Bronchial epithelial cell (primary cell): ENCODE measurements around the gene CDH2. TPM values are rescaled to one million over a fixed set of nuclear protein-coding genes. Genes with fewer than 3 reads are reported as not detected.

Source experiments
- DNase-seq: peaks from one replicate; pipeline ENCODE4 v3.0.0-alpha.2; 2010; ENCODE audit warnings: low read depth
- FAIRE-seq: peaks from 2 replicates; lab custom pipeline; 2011; peaks lifted over from hg19 to GRCh38; lab: Jason Lieb, UNC
- H3K27me3 ChIP-seq: 2 replicates; pipeline ENCODE4 v1.5.1; 2011; ENCODE audit warnings: low read length; ENCODE audit not compliant: control insufficient read depth, insufficient read depth
- H3K36me3 ChIP-seq: 2 replicates; pipeline ENCODE4 v1.5.1; 2011; ENCODE audit warnings: low read length; ENCODE audit not compliant: control insufficient read depth, insufficient read depth
- H3K4me3 ChIP-seq: 2 replicates; pipeline ENCODE4 v1.5.1; 2011; ENCODE audit warnings: mild to moderate bottlenecking, low read depth, low read length, control low read depth
- CTCF ChIP-seq: IDR thresholded peaks from 2 replicates; pipeline ENCODE4 v1.5.1; 2011; ENCODE audit warnings: mild to moderate bottlenecking, moderate library complexity, low read length, control low read depth, inconsistent platforms; ENCODE audit not compliant: insufficient read depth, severe bottlenecking
- total RNA-seq: library from RNA; depleted of rRNA; stranded (reverse); fragments of >200 nt; gene quantifications from 2 replicates; pipeline ENCODE4 v1.2.1, GENCODE V29; 2014

Gene CDH2
- total RNA-seq, 1 donor from 2014 or later: 0.79 TPM

- DNase-seq (no peak), FAIRE-seq (no peak)
- no peaks in the 10 kb centered on the region for H3K27me3 ChIP-seq
- no peak overlapping the region for H3K4me3 ChIP-seq
- TF ChIP-seq CTCF: no peak
- no peaks in the 10 kb centered on the region for H3K36me3 ChIP-seq
These were observed 108.7 kb downstream of the CDH2 start for GRCh38 chr18:28068207-28068606.

GRCh38 chr18:28067346-28067745 lies 109.6 kb downstream of the CDH2 start:
- DNase-seq: no peak
- TF ChIP-seq CTCF: no peak
- Histone ChIP-seq H3K36me3 (no peaks in the 10 kb centered on the region), H3K27me3 (no peaks in the 10 kb centered on the region), H3K4me3 (no peak overlapping the region)
- no peak for FAIRE-seq

DNA sequence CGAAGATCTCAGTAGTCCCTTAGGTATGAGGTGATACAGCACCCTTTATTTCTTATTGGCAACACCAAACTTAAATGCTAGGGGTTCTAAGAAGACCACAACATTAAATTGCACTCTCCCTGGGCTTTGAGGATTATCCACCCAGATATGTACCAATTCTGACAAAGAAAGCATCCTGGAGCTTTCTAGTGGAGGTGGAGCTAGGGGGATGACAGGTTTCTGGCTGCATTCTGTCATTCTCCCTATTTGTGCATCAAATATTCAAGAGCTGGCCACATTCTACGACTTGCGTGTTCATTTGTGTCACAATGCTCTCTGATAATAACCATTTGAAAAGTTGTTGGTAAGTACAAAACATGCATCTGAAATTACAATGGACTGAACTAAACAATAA lies 111.1 kb downstream of the CDH2 start:
- Histone ChIP-seq H3K36me3 (no peaks in the 10 kb centered on the region), H3K4me3 (no peak overlapping the region), H3K27me3 (no peaks in the 10 kb centered on the region)
- no peak for FAIRE-seq
- TF ChIP-seq CTCF: no peak
- no peak for DNase-seq

DNA sequence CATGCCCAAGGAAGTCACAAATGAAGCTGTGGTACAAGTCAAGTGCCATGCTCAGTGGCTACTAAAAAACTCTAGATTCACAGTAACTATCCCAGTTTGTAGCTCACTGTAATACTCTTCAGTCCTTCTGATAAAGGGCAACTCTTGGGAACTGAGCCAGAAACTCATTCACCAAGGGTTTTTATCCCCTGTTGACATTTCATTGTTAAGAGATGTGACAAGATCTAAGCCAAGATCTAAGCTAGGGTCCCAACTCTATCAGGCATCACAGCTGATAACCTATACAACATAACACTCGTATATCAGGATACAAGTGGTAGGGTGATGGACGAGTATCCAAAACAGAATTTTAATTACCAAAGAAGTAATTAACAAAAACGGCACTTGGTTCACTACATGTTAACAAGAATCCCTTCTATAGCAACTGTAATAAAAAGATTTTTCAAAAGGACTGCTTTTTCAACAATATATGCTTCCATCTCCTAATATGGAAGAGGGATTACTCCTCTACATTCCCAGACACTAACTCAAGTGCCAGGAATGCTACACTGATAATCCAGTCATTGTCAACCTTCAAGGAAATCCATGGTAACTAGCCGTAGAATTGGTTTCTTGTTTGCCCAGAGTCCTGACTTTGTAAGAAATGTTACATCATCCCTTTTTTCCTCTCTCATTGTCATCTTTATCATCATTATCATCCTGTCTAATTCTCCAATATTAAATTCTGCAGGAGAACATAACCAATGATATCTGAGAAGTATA lies 111.7 kb downstream of the CDH2 start:
- DNase-seq (peak; percentile 86), FAIRE-seq (peak; percentile 76)
- Histone ChIP-seq H3K4me3 (no peak overlapping the region), H3K36me3 (no peaks in the 10 kb centered on the region), H3K27me3 (no peaks in the 10 kb centered on the region)
- no peak for TF ChIP-seq CTCF

DNA sequence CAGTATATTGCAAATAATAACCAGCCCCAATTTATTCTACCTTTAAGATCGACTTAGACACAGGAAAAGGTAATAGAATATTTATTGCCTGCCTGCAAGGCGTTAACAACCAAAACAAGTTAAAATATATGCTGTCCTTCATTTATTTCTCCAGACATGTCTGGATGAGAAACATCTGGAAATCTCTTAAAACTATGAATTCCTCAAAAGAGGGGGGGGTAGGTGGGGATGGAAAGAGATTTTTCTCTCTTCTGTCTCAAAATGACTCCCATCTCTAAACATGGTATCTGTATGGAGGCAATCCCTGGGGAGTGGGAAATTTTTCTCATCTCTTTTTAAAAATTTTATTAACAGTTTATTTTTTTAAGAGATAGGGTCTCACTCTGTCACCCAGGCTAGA lies 113.0 kb downstream of the CDH2 start:
- no peak overlapping the region for H3K4me3 ChIP-seq
- no peak for TF ChIP-seq CTCF
- FAIRE-seq (no peak), DNase-seq (no peak)
- no peaks in the 10 kb centered on the region for H3K36me3 ChIP-seq
- no peaks in the 10 kb centered on the region for H3K27me3 ChIP-seq

DNA sequence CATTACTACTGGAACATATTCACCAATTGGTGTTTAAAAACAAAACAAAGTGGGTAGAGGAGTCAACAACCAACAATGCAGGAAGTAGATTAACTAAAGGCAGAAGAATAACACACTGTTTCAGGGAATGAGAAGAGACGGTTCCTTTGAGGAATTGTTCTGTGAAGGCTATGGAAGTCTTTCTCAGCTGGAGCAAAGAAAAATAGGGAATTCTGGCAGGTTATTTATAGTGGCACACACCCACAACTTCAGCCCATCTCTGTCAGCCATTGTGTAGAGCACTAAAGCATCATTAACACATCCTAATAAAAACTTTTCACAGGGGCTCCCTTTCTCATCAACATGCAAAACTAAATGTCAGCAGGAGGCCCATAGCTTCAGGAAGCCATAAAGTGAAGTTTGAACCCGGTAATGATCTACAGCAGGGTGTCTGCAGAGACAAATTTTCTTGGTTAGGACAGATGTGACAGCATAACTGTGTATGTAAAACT lies 113.6 kb downstream of the CDH2 start:
- peak; percentile 28 for FAIRE-seq
- Histone ChIP-seq H3K27me3 (no peaks in the 10 kb centered on the region), H3K4me3 (no peak overlapping the region), H3K36me3 (no peaks in the 10 kb centered on the region)
- no peak for TF ChIP-seq CTCF
- peak; percentile 31 for DNase-seq
